Activated CD4-positive, alpha-beta T cell treated with anti-CD3 and anti-CD28 coated beads, Interleukin-2, amount 50 U/mL, for 48 hours (primary cell): ENCODE data around the gene SPATA16.
"Not testable (repeated sequence)": the region's sequence is repeated elsewhere in the genome, so short reads cannot be mapped to it uniquely, and the experiment has no call there.

Source experiments
- DNase-seq, 2 experiments: peaks; one replicate each; pipeline ENCODE4 v3.0.0-alpha.2; 2020

Gene SPATA16

DNA sequence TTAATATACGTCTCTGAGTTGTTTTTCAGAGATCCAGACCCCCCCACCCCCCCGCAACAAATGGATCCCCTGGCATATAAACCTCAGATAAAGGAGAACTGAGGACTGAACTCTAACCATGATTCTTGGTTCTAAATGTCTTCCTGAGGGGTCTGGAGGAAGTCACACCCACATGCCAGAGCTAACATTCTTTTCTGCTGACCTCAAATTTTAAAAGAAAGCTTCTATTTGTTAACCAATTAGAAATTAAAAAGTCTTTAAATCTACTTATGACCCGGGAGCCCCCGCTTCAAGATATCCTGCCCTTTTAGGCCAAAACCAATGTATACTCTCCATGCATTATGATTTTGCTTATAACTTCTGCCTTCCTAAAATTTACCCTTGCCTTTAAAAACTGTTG lies 202.2 kb downstream of the SPATA16 start:
- no peak for DNase-seq

DNA sequence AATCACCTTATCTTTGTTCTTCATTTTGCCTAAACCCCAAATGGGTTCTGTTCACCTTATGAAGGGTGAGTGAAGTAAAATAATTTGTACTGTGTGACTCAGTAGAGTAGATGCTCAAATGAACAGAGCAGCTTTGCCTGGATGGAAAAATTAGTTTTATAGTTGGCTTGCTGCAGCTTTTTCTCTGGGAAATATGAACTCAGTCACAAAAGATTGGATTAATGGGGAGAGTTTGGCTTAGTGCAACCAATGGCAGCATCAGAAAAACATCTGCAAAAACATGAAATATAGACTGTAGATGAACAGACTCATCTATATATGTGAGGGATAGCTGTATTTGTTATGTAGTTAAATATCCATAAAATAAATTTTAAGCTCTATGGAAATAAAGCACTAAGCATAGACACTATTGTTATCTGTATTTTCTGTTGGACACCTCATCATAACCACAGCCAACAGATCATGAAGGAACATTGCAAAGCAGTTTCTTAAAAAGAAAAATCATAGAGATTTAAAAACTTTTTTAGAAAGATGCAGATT lies 209.2 kb downstream of the SPATA16 start:
- DNase-seq: no peak

DNA sequence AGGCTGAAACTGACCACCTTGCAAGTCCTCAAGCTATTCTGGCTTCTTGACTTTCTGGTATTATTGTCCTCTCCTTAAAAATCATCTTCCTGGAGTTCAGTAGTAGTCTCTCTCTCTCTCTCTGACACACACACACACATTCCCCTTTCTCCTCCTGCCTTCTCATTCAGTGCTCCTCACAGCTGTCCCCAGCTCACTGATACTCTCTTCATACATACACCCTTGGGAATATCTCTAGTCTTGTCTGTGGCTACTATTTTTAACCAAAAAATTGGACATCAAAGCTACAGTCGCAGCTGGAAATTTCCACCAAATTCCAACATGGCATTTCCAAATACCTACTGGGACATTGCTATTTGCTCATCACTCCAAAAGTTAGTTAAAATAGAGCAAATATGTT lies 211.6 kb downstream of the SPATA16 start:
- DNase-seq: no peak

DNA sequence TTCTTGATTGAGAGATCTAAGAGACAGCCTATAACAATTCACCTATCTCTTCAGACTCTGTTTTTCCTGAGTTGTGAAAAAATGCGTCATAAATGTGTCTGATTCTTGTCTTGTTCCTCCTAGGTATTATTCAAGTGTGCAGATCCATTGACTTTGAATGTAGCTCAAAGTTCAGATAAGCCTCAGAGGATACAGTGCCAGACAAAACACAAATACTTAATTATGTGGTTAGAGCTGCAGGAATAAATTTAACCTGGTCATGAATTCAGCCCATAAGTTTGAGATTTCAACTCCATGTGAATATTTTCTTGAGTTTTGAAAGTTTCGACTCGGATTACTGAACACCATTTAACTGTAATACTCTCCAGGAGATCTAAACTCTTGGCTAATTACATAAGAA lies 216.5 kb downstream of the SPATA16 start:
- DNase-seq: no peak

DNA sequence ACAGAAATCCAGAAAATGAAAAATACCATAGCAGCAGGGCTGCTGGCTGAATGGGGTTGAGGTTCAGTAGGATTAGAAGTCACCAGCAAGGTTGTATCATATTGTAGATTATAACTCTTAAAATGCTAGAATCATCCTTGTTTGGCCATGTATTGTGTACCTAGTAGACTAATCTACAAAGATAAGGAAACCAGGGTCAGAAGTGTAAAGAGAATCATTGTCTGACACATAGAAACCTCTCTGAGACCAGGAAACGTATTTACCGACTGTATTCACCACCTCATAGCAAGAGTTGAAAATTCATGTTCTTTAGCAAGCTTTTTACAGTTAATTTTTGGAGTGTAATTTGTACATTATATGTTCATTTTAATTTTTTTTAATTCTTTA lies 221.7 kb downstream of the SPATA16 start:
- no peak for DNase-seq

DNA sequence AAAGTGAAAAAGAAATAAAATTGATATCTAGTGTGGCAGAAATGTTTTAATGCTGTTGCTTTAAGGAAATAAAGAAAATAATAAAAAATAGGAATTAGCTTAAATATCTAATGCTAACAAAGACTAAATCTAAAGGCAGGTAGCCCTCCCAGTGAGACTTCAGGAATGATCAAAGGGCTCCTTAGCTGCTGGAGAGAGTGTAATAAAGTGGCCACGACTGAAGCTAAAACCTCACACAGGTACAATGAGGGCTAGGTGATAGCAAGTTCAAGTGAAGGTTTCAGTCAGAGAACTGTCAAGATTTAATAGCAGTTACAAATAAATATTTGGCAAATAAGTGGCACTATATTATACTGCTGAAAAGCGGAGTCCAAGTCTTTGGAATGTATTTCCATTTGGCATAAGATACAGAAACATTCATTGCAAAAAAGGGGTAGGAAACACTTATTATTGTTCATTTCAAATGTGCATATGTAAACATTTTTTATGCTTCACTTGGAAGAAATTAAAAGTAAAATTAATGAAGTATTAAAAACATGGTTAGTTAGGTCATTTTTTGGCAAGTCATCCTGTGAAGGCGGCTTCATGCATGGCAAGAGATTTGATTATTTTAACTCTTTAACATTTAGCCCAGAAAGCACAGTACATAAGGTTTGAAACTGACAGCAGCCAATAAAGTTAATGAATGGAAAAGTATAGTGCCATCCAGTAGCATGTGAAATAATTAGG lies 222.3 kb downstream of the SPATA16 start:
- no peak for DNase-seq

DNA sequence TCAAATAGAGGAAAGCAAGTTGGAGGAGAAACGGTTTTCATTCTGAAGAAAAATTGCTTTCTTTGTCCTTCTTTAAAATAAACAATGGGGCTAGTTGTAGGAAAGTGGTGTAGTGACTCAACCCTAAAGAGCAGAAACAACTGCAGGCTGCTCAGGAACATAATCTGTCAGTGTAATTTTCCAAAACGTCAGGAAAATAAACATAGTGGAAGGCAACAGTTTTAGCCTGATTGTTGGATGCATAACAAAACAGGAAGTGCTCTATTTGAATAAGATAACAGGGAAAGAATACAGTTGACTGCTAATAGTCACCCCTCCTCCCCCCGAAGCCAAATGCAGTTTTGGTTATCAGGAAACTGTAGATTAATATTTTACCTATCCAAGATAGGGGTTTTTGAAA lies 222.9 kb downstream of the SPATA16 start:
- no peak for DNase-seq

DNA sequence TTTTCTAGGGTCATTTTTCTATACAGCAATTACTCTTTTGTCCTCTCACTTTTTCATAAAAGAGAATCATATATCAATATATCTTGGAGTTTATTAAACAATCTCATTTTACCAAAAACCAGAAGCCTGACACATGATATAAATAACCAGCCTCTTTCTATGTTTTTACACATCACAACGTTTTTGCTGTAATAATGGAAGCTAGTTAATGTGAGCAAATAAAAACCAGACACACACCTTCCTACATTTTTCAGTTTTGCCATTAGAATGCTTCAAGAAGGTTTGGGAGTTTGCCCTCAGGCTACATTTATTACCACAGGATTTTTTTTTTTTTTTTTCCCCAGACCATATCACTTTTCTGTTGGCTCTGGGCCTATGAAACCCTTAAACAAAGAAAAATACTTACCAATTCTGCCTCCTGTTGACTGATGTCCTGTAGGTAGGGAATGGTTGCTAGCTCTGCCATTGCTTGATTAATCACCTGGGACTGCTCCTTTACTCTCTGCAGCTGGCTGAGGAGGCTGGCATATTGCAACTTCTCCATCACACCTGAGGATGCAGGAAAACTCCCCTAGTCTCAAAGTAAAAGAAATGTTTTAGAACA lies 225.0 kb downstream of the SPATA16 start:
- no peak for DNase-seq

DNA sequence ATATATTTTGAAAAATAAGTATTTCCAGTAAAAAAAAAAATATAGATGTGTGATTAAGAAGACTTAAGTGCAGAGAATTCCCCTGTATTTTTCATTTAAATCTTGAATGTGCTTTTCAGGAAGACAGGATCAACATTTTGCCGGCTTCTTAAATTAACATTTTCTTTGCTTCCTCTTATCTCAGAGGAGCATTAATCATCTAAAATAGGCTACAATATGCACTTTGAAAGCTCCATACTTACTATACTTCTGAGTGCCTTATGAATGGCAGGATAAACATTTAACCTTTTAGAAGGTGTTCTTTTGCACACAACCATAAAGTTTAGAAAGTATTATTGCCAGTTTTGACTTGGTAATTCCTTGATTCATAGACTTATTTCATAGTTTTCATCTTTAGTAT lies 226.2 kb downstream of the SPATA16 start:
- no peak for DNase-seq

DNA sequence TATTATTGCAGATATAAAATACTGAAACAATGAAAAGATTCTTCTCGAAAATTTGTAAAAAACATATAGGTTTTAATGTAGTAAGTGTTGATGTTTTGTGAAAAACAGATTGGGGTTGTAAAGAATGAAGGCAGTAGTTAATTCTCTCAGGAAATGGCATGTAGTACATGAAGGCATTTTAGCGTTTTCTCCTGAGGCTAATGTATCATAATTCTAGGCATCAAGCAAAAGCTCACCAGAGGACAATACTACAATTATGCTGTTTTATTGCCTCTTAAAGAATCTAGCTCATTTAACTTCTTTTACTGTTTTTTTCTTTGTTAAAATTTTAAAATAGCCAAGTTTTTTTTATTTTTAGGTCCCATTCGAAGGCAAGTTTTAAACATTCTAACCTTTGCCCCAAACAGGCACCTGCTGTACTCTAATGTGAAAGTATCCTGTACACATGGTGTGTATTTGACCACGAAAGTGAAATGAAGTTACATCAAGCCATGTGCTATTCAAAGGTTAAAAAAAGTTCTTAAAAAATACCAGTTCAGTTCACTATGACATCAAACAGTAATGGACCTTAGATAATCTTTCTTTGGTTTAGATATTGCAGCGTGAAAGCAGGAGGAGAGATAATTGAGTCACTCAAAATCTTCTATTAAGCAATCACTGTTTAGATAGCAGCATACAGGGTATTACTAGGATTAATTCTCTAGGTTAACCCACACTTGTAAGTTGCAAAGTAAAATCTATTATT lies 227.0 kb downstream of the SPATA16 start:
- no peak for DNase-seq

DNA sequence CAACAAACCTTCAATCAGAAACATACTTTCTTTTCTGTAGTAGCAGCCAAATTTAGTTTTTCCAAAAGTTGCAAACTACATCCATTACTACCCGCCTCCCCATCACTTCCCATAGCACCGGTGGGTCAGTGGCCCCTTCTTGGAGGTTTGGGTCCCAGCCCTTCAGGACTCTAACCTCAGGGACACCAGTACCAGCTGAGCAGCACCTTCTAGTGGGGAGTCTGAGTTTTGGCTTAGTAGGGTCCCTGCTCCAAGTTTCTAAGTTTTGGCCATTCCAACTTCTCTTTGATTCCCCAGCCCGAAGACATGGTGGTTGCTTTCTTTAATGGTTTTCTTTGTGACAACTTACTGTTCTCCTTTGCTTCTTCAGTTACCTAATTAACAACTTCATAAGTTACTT lies 229.9 kb downstream of the SPATA16 start:
- no peak for DNase-seq

DNA sequence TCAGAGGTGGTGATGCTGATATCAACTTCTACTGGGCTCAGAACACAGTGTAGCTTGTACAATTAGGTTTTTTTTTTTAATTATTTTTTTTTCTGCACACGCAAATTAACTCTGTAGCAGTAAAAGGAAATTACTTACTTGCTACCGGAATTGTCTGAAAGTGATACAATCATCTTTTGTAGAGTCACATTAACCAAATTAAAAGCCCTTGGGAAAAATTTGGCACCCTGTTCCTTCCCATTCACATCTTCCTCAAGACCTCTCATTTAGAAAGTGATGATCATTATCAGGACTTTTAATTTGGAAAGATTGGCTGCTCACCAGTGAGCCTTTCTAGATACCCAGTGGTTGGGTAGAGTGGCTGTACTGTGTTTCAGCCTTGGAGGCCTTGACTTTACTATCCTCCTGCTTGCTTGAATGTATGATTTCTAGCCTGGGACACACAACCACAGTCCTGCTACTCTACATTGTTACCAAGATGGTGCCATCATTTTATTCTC lies 232.2 kb downstream of the SPATA16 start:
- no peak for DNase-seq

DNA sequence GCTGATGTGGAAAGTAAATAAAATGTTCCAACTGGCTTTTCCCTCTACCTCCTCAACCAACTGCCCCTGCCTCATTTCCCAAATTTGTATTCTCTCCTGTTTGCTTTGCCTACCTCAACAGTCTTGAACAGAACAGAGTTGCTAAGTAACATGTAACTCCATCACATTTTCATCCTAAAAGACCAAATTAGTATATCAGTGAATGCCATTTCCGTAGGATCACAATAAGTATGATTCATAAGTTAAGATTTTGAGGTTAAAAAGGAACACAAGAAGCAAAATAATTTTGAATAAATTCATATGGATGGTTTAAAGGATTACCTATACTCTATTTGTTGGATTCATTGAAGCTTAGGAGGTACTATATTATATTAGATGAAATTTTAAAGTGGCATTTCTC lies 235.6 kb downstream of the SPATA16 start:
- DNase-seq: no peak

DNA sequence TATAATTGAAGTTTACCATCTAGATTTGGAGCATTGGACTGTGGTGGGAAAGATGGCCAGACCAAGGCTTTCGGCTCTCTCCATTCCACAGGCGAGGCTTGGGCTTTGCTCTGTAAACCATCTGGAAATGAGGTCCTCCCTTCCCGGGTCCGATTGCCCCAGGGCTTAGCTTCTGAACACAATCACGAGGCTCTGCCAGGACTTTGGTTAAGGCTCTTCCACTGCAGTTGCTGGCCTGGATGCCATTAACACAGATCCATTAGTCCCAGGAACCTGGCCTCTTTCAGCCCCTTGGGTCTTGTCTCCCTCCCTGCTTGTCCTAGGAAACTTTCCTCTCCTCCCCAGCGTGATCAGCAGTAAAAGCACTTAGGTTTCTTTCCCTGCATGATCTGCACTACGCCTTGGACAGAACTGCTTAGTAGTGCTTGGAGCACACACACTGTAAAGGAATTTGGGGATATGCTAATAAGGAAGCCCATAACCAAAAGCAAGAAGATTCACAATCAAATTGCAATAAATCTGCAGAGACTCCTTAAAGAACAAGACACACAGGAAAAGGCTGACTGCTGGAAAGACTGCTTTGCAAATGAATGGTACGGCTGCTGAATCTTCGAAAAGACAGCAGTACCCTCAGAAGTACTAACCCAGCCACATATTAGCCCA lies 236.2 kb downstream of the SPATA16 start:
- DNase-seq: no peak

DNA sequence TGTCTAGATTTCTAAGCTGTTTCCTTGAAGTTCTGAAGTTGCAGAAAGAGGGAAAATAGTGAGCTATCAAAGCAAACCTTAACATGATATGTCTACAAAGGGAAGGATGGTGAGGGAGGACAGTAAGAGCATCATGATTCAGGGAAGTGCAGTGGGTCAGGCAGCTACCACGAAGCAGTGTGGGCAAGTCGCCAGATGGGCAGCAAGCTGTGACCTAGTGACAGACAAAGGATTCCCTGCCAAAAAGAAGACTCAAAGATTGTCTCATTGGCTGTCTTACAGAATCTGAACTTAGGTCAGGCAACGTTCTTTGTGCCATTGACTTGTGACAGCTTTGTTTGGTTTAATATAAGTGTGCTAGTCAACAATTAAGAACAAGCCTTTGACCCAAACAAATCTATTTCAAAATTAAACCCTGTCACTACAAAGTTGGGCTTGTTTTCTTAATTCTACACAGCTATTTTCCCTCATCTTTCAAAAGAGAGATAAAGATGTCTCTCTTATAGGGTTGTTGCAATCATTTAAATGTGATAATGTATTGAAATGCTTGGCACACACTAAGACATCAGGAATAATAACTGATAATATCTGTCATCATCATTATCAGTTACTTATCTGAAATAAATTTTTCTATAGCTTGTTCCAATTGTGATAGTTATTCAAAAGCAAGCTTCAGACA lies 237.3 kb downstream of the SPATA16 start:
- DNase-seq: no peak

DNA sequence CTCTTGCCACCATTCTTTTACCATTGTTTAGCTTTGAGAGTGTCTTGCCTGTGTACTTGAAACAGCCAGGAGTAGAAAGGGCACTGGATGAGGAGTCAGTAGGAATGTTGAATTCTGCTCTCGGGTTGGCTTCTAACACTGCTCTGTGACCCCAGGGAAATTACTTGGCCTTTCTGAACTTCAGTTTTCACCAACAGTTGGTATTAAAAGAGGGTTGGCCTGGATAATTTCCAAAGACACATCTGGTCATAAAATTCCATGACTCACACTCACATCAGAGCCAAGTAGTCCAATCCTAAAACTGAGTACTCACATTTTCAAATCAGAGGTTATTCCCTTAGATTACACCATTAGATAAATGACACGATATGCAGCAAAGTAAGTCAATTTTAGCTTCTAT lies 248.9 kb downstream of the SPATA16 start:
- no peak for DNase-seq

DNA sequence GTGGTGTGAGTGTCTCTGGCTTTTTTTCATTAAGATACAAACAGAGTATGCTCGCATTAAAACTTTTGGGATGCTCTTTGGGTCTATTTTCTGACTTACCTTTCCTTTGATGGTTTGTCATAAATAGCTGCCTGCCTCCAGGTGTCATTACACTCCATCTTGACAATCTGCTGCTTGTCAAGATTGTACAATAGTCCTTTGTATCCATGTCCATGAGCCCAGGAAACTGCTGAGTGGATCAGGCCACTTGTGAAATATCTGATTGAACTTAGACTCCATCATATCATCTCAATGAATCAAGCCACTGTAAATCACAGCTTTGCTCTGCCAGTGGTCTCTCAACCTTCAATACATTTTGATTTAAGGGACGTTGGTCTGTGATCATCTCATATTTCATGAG lies 255.3 kb downstream of the SPATA16 start:
- DNase-seq: no peak

DNA sequence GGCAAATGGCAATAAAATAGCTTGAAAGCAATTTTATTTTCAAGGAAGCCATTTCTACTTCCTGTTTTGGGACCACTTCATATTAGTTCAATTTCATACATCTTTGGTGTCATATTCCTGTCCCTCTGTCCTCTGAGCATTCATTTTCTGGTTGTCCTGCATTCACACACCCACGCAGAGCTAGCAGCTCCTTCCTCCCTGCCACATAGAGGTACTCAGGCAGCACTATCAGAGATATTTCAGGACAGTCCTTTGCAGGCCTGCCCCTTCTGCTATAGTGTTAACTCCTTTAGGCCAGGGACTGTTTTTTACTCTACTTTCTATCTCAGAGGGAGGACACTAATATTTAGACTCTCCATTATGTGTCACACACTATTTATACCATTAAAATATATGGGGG lies 258.5 kb downstream of the SPATA16 start:
- DNase-seq: no peak

DNA sequence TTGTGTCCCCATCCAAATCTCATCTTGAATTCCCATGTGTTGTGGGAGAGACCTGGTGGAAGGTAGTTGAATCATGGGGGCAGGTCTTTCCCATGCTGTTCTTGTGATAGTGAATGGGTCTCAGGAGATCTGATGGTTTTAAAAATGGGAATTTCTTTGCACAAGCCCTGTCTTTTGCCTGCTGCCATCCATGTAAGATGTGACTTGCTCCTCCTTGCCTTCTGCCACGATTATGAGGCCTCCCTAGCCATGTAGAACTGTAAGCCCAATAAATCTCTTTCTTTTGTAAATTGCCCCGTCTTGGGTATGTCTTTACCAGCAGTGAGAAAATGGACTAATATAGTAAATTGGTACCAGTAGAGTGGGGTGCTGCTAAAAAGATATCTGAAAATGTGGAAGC lies 261.7 kb downstream of the SPATA16 start:
- DNase-seq: not testable (repeated sequence)

DNA sequence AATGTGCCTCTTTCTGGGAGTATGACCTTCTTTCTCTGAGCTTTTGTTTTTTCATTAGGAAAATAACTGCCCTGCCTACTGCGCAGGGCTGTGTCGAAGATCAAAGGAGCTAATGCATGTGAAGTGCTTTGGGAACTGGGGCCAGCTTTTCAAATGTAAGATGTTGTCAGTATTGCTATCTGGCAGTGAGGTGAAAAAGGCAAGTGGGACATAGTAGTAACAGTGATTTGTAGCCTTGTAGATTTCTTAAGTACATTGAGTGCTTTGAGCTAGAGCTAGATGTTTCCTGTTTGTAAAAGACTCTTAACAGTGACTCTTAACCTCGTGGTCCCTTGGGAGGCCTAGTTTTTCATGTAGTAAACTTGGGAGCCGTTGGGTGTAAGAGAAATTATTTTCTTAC lies 264.0 kb downstream of the SPATA16 start:
- DNase-seq: no peak

DNA sequence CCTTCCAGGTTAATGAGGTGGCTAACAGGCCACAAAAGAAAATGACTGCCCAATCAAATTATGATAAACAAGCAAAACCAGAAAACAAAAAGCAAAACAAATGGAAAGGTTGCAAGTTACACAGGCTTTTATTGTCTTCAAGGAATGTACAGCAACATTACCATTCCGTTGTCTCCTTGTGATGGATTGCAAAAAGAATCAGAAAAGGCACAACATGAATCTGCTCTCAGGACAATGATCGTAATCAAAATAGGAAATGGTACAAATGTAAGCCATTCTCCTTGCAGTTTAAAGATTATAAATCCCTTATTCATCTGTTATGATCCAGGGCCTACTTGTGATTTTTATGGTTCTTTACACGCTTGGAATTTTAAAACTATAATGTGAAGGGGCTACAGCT lies 264.7 kb downstream of the SPATA16 start:
- DNase-seq: no peak

DNA sequence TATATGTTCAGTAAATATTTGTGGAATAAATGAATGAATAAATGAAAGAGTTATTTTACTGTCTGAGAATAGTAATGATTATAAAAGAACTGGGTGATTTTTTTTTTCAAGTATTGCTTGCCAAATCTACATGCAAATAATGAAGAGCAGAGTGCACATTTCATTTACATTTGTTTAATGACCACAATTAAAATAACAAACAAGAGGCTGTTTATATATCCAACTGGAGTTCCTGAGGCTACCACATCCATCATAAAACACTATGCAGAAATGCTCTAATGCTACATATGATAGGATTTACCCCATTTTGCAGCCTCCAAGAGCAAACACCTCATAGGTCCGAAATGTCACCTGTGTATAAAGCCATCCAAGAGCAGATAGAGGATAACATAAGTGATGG lies 266.0 kb downstream of the SPATA16 start:
- no peak for DNase-seq
